IPS DF 4.7 (cell line): Measurements from ENCODE around the gene PIP4K2A.

Experiments used
- DNase-seq: peaks from one replicate; pipeline ENCODE4 v3.0.0-alpha.2; 2013; ENCODE audit warnings: low spot score; ENCODE audit errors: extremely low read depth

PIP4K2A gene

GRCh38 chr10:22667093-22667480 is 47.3 kb downstream of the PIP4K2A start:
- DNase-seq = no peak

- DNase-seq = no peak
Observed at GRCh38 chr10:22666287-22667092, 47.9 kb downstream of the PIP4K2A start.

GRCh38 chr10:22665329-22665728 is 49.0 kb downstream of the PIP4K2A start:
- no peak for DNase-seq

GRCh38 chr10:22662733-22663330 is 51.5 kb downstream of the PIP4K2A start:
- no peak for DNase-seq

- DNase-seq = no peak
Observed at GRCh38 chr10:22659866-22660265, 54.5 kb downstream of the PIP4K2A start.

GRCh38 chr10:22658745-22659410 is 55.5 kb downstream of the PIP4K2A start:
- no peak for DNase-seq

GRCh38 chr10:22657566-22658225 is 56.7 kb downstream of the PIP4K2A start:
- no peak for DNase-seq

GRCh38 chr10:22657024-22657423 is 57.4 kb downstream of the PIP4K2A start:
- DNase-seq = no peak

- no peak for DNase-seq
Observed at GRCh38 chr10:22656036-22656435, 58.3 kb downstream of the PIP4K2A start.

- no peak for DNase-seq
Observed at GRCh38 chr10:22655312-22655981, 58.9 kb downstream of the PIP4K2A start.

GRCh38 chr10:22652988-22653481 is 61.3 kb downstream of the PIP4K2A start:
- DNase-seq = no peak

- DNase-seq = no peak
Observed at GRCh38 chr10:22651276-22651980, 63.0 kb downstream of the PIP4K2A start.

- no peak for DNase-seq
Observed at GRCh38 chr10:22649994-22650393, 64.4 kb downstream of the PIP4K2A start.

GRCh38 chr10:22649390-22649841 is 65.0 kb downstream of the PIP4K2A start:
- no peak for DNase-seq

GRCh38 chr10:22648547-22648961 is 65.8 kb downstream of the PIP4K2A start:
- no peak for DNase-seq

- no peak for DNase-seq
Observed at GRCh38 chr10:22647244-22647643, 67.1 kb downstream of the PIP4K2A start.

- no peak for DNase-seq
Observed at GRCh38 chr10:22646388-22646853, 68.0 kb downstream of the PIP4K2A start.

- DNase-seq = no peak
Observed at GRCh38 chr10:22644222-22644621, 70.2 kb downstream of the PIP4K2A start.

- DNase-seq = no peak
Observed at GRCh38 chr10:22643775-22644174, 70.6 kb downstream of the PIP4K2A start.

- DNase-seq = no peak
Observed at GRCh38 chr10:22643116-22643515, 71.3 kb downstream of the PIP4K2A start.
